Esophagus squamous epithelium (tissue), 4 donors: ENCODE data around the gene CD320.

Experiments used
- POLR2A ChIP-seq, 4 donors: fragments of 450-650 bp; IDR thresholded peaks; one replicate each; pipeline ENCODE4 v1.6.1; 2017; ENCODE audit warnings: antibody characterized with exemption in 4 of 4, mild to moderate bottlenecking in 4 of 4, moderate library complexity in 3 of 4
- TF ChIP-seq, protein P1 (sequence below), 6 experiments: fragments of 450-650 bp in 4 of 6; fragments of 200-600 bp in 2 of 6; sonication (generic) in 2 of 6; IDR thresholded peaks; one replicate each; pipeline ENCODE4 v1.5.1; 2016 to 2019; ENCODE audit warnings: antibody characterized with exemption in 6 of 6, mild to moderate bottlenecking in 4 of 6, moderate library complexity in 4 of 6

DNA sequence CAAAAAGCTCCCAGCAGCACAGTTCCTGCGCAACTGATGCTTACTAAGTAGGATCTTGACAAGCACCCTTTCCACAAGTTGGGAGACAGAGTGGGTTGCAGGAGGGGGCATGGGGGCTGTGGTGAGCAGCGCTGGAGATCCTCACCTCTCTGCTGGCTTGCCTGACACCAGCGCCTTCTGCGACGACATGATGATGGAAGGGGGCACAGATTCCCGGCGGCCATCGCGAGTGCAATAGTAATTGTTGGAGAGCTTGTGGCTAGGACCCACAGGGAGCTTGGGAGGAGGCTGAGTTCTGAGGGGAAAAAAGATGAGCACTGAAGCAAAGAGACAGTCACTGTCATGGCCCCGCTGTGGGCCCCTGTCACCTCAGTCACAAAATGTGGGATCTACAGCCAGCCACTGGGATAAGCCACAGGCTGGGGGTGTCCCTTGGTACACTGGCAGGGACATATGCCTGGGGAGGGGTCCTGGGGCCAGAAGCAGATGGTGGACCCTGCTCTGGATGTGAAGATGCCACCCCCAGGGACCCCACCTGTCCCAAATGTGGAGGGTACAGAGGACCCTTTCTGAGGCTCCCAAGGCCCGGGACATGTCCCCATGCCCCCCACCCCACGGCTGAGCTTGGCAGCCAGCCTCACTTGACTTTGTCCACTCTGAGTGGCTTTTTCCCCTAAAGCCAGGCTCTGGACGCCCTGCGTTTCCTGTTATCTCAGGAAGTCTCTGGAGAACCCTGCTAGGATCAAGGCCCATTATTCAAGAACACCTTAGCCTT, 8.4 kb upstream of the CD320 start:
- TF ChIP-seq, protein P1, sequence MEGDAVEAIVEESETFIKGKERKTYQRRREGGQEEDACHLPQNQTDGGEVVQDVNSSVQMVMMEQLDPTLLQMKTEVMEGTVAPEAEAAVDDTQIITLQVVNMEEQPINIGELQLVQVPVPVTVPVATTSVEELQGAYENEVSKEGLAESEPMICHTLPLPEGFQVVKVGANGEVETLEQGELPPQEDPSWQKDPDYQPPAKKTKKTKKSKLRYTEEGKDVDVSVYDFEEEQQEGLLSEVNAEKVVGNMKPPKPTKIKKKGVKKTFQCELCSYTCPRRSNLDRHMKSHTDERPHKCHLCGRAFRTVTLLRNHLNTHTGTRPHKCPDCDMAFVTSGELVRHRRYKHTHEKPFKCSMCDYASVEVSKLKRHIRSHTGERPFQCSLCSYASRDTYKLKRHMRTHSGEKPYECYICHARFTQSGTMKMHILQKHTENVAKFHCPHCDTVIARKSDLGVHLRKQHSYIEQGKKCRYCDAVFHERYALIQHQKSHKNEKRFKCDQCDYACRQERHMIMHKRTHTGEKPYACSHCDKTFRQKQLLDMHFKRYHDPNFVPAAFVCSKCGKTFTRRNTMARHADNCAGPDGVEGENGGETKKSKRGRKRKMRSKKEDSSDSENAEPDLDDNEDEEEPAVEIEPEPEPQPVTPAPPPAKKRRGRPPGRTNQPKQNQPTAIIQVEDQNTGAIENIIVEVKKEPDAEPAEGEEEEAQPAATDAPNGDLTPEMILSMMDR (IDR thresholded peaks at IDR 0.05) = no peak
- no peak for TF ChIP-seq POLR2A (IDR thresholded peaks at IDR 0.05)
